ENCODE measurements around the gene STARD8.

DNA sequence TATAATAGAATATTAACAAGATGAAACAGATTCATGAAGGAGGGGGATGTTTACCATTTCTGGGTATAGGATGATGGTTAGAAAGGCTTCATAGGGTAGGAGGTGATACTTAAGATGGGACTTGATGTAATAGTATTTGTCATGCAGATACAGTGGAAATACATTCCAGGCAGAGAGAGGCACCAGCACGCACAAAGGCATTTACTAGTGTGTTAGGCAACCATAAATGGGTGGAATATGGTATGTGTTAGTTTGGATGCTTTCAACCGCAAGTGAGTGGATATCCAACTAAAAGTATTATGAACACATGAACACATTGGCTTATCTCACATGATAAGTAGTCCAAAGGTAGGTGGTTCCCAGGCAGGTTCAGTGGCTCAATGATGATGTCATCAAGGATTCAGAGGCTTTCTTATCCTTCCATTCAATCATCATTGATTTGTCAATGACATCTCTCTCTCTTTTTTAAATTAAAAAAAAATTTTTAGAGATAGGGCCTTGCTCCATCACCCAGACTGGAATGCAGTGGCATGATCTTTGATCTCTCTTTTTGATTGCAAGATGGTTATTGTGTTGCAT, 12.7 kb upstream of the STARD8 start:
- TF ChIP-seq, protein P1, sequence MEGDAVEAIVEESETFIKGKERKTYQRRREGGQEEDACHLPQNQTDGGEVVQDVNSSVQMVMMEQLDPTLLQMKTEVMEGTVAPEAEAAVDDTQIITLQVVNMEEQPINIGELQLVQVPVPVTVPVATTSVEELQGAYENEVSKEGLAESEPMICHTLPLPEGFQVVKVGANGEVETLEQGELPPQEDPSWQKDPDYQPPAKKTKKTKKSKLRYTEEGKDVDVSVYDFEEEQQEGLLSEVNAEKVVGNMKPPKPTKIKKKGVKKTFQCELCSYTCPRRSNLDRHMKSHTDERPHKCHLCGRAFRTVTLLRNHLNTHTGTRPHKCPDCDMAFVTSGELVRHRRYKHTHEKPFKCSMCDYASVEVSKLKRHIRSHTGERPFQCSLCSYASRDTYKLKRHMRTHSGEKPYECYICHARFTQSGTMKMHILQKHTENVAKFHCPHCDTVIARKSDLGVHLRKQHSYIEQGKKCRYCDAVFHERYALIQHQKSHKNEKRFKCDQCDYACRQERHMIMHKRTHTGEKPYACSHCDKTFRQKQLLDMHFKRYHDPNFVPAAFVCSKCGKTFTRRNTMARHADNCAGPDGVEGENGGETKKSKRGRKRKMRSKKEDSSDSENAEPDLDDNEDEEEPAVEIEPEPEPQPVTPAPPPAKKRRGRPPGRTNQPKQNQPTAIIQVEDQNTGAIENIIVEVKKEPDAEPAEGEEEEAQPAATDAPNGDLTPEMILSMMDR (IDR thresholded peaks at IDR 0.05), result no peak
- no peak for TF ChIP-seq EZH2 (IDR thresholded peaks at IDR 0.05; ENCODE audit: borderline replicate concordance, insufficient read depth, low read depth, low read length, poor library complexity, severe bottlenecking)

All from B cell (primary cell).